ENCODE results near the gene SEC22A. TPM values are rescaled to one million over a fixed set of nuclear protein-coding genes. Genes with fewer than 3 reads are reported as not detected.

Gene SEC22A
- total RNA-seq, 2 donors from 2014 or later = 24.7 to 25.3 TPM

GRCh38 chr3:123301331-123302184 lies 99.8 kb downstream of the SEC22A start:
- Histone ChIP-seq H3K36me3 (peaks cover 60% of the 10 kb centered on the region), H3K27ac (no peak overlapping the region), H3K4me3 (no peak overlapping the region), H3K27me3 (replicated peaks; ENCODE audit: insufficient read depth) (no peaks in the 10 kb centered on the region), H3K9me3 (no peaks in the 10 kb centered on the region), H3K4me1 (ENCODE audit: control insufficient read depth in 1 of 2, low read depth in 2 of 2) (no peaks in the 10 kb centered on the region)
- TF ChIP-seq, protein P1, sequence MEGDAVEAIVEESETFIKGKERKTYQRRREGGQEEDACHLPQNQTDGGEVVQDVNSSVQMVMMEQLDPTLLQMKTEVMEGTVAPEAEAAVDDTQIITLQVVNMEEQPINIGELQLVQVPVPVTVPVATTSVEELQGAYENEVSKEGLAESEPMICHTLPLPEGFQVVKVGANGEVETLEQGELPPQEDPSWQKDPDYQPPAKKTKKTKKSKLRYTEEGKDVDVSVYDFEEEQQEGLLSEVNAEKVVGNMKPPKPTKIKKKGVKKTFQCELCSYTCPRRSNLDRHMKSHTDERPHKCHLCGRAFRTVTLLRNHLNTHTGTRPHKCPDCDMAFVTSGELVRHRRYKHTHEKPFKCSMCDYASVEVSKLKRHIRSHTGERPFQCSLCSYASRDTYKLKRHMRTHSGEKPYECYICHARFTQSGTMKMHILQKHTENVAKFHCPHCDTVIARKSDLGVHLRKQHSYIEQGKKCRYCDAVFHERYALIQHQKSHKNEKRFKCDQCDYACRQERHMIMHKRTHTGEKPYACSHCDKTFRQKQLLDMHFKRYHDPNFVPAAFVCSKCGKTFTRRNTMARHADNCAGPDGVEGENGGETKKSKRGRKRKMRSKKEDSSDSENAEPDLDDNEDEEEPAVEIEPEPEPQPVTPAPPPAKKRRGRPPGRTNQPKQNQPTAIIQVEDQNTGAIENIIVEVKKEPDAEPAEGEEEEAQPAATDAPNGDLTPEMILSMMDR (IDR thresholded peaks at IDR 0.05) = no peak
- DNase-seq (ENCODE audit: low spot score) = no peak
- no peak for ATAC-seq (ENCODE audit: insufficient number of reproducible peaks, low FRiP score, low read depth)

DNA sequence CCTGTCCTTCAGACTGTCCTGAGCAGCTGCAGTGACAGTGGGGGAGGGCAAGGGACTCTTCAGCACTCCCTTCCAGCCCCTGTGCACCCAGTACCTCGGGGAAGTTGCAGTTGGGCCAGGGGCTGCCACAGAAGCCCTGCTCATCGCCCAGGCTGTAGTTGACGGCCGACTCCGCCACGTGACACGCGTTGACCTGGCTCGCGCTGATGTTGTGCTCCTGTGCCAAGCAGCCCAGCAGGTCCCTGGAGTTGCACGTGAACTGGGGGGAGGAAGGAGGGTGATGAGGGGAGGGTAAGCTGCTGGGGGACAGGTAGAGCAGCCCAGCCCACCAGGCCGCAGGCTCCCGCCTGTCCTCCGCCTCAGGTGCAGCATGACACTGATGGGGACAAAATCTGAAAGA lies 101.2 kb downstream of the SEC22A start:
- H3K9me3 ChIP-seq = no peaks in the 10 kb centered on the region
- no peak for DNase-seq (ENCODE audit: low spot score)
- no peak for ATAC-seq (ENCODE audit: insufficient number of reproducible peaks, low FRiP score, low read depth)
- TF ChIP-seq, protein P1 (IDR thresholded peaks at IDR 0.05) = no peak
- no peaks in the 10 kb centered on the region for H3K27me3 ChIP-seq (replicated peaks; ENCODE audit: insufficient read depth)
- peaks cover 51% of the 10 kb centered on the region for H3K36me3 ChIP-seq
- H3K27ac ChIP-seq = no peak overlapping the region
- no peak overlapping the region for H3K4me3 ChIP-seq
- no peaks in the 10 kb centered on the region for H3K4me1 ChIP-seq (ENCODE audit: control insufficient read depth in 1 of 2, low read depth in 2 of 2)

DNA sequence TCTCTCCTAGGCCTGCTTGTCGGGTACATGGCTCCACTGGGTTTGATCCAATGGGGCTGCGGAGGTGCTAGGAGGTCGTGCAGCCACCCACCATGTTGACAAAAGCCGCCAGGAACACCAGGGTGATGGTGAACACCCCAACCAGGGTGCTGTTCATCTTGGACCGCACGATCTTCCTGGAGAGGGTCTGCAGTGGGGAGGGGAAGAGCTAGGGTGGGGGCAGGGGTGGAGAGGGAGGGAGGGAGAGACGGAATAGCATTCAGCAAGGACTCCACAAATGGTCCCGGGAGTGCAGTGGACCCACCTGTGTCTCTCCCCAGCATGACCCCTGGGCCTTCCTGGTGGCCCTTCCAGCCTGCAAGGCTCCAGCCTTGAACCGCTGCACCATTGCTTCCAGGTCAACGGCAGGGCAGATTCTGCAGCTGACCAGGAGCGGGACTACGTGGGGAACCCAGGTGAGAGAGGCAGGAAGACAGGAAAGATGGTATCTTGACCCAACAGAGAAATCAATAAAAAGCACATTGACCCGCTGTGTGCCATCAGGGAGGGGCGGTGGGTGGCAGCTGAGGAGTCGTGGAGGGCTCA lies 102.3 kb downstream of the SEC22A start:
- Histone ChIP-seq H3K4me3 (no peak overlapping the region), H3K27ac (no peak overlapping the region), H3K36me3 (peaks cover 48% of the 10 kb centered on the region), H3K27me3 (replicated peaks; ENCODE audit: insufficient read depth) (no peaks in the 10 kb centered on the region), H3K4me1 (ENCODE audit: control insufficient read depth in 1 of 2, low read depth in 2 of 2) (no peaks in the 10 kb centered on the region), H3K9me3 (no peaks in the 10 kb centered on the region)
- TF ChIP-seq, protein P1 (IDR thresholded peaks at IDR 0.05) = no peak
- no peak for ATAC-seq (ENCODE audit: insufficient number of reproducible peaks, low FRiP score, low read depth)
- no peak for DNase-seq (ENCODE audit: low spot score)

- peaks cover 50% of the 10 kb centered on the region for H3K36me3 ChIP-seq
- DNase-seq (ENCODE audit: low spot score) = no peak
- H3K27me3 ChIP-seq (replicated peaks; ENCODE audit: insufficient read depth) = no peaks in the 10 kb centered on the region
- H3K4me1 ChIP-seq (ENCODE audit: control insufficient read depth in 1 of 2, low read depth in 2 of 2) = no peaks in the 10 kb centered on the region
- H3K4me3 ChIP-seq = no peak overlapping the region
- TF ChIP-seq, protein P1 (IDR thresholded peaks at IDR 0.05) = no peak
- no peak overlapping the region for H3K27ac ChIP-seq
- ATAC-seq (ENCODE audit: insufficient number of reproducible peaks, low FRiP score, low read depth) = no peak
- no peaks in the 10 kb centered on the region for H3K9me3 ChIP-seq
Observed at GRCh38 chr3:123305192-123305591, 103.4 kb downstream of the SEC22A start.

- H3K27me3 ChIP-seq (replicated peaks; ENCODE audit: insufficient read depth) = no peaks in the 10 kb centered on the region
- no peaks in the 10 kb centered on the region for H3K4me1 ChIP-seq (ENCODE audit: control insufficient read depth in 1 of 2, low read depth in 2 of 2)
- H3K36me3 ChIP-seq = peaks cover 43% of the 10 kb centered on the region
- ATAC-seq (ENCODE audit: insufficient number of reproducible peaks, low FRiP score, low read depth) (no peak), DNase-seq (ENCODE audit: low spot score) (no peak)
- H3K27ac ChIP-seq = no peak overlapping the region
- TF ChIP-seq, protein P1 (IDR thresholded peaks at IDR 0.05) = no peak
- no peak overlapping the region for H3K4me3 ChIP-seq
- no peaks in the 10 kb centered on the region for H3K9me3 ChIP-seq
Observed at GRCh38 chr3:123307064-123307463, 105.3 kb downstream of the SEC22A start.

Measured in thoracic aorta (tissue), 2 donors.